Loucy (cell line): ENCODE results near the gene WDR46.
A peak's percentile ranks its signal among the peaks of the same experiment; 100 is the strongest.

ENCODE experiments used
- H2AFZ ChIP-seq: fragments of 200-600 bp; sonication (generic); 2 replicates; pipeline ENCODE4 v1.6.0; 2016; ENCODE audit warnings: antibody characterized with exemption, mild to moderate bottlenecking, low read length, moderate library complexity
- H3F3A ChIP-seq: fragments of 200-600 bp; 2 replicates; pipeline ENCODE4 v1.6.0; 2016; ENCODE audit warnings: antibody characterized with exemption, low read depth, mild to moderate bottlenecking
- H3K27me3 ChIP-seq: fragments of 200-600 bp; sonication (generic); 2 replicates; pipeline ENCODE4 v1.6.1; 2014; ENCODE audit warnings: low read length, mild to moderate bottlenecking; ENCODE audit not compliant: insufficient read depth, poor library complexity, severe bottlenecking
- H3K36me3 ChIP-seq: fragments of 200-600 bp; sonication (generic); 2 replicates; pipeline ENCODE4 v1.6.1; 2016; ENCODE audit warnings: low read length; ENCODE audit not compliant: insufficient read depth
- H3K4me1 ChIP-seq: fragments of 200-600 bp; sonication (generic); 2 replicates; pipeline ENCODE4 v1.5.1; 2014; ENCODE audit warnings: low read length, mild to moderate bottlenecking; ENCODE audit not compliant: insufficient read depth, poor library complexity, severe bottlenecking
- H3K4me2 ChIP-seq: fragments of 200-600 bp; sonication (generic); 2 replicates; pipeline ENCODE4 v1.6.0; 2014; ENCODE audit warnings: antibody characterized with exemption, low read length, low read depth, mild to moderate bottlenecking; ENCODE audit not compliant: poor library complexity, severe bottlenecking
- H3K4me3 ChIP-seq: fragments of 200-600 bp; sonication (generic); 2 replicates; pipeline ENCODE4 v1.5.1; 2014; ENCODE audit warnings: low read length, mild to moderate bottlenecking, mixed read lengths; ENCODE audit not compliant: poor library complexity, severe bottlenecking
- H3K79me2 ChIP-seq: fragments of 200-600 bp; sonication (generic); 2 replicates; pipeline ENCODE4 v1.6.1; 2014; ENCODE audit warnings: low read length; ENCODE audit not compliant: insufficient read depth
- H3K9ac ChIP-seq: fragments of 200-600 bp; sonication (generic); 2 replicates; pipeline ENCODE4 v1.6.0; 2014; ENCODE audit warnings: mild to moderate bottlenecking, low read depth, low read length, moderate library complexity; ENCODE audit not compliant: poor library complexity, severe bottlenecking
- H3K9me2 ChIP-seq: fragments of 200-600 bp; sonication (generic); replicated peaks from 2 replicates; pipeline ENCODE4 v1.6.1; 2016; ENCODE audit warnings: low read depth, low read length, mixed read lengths
- H3K9me3 ChIP-seq: fragments of 200-600 bp; sonication (generic); 2 replicates; pipeline ENCODE4 v1.6.1; 2014; ENCODE audit warnings: mild to moderate bottlenecking, antibody characterized with exemption, low read length, low read depth; ENCODE audit not compliant: insufficient read depth
- H4K20me1 ChIP-seq: fragments of 200-600 bp; sonication (generic); 2 replicates; pipeline ENCODE4 v1.6.0; 2014; ENCODE audit warnings: antibody characterized with exemption, low read length, mild to moderate bottlenecking; ENCODE audit not compliant: insufficient read depth, poor library complexity, severe bottlenecking
- EZH2phosphoT487 ChIP-seq: fragments of 200-600 bp; IDR thresholded peaks from 2 replicates; pipeline ENCODE4 v1.6.1; 2018; ENCODE audit warnings: antibody characterized with exemption, mild to moderate bottlenecking, moderate library complexity, borderline replicate concordance
- TF ChIP-seq, protein P1 (sequence below): fragments of 200-600 bp; sonication (generic); conservative IDR thresholded peaks from 2 replicates; pipeline ENCODE4 v1.5.1; 2014; ENCODE audit warnings: mild to moderate bottlenecking, antibody characterized with exemption, low read length

Gene WDR46

GRCh38 chr6:33279971-33280511, 9.0 kb downstream of the WDR46 start:
- no peak overlapping the region for H3K4me3 ChIP-seq
- peaks cover 28% of the 10 kb centered on the region; the same call in 1 of the 2 replicates for H3K36me3 ChIP-seq
- peaks cover 10% of the 10 kb centered on the region; the same call in 1 of the 2 replicates for H3F3A ChIP-seq
- H2AFZ ChIP-seq: no peak overlapping the region
- H3K9me2 ChIP-seq: no peaks in the 10 kb centered on the region
- TF ChIP-seq EZH2phosphoT487: no peak
- TF ChIP-seq, protein P1, sequence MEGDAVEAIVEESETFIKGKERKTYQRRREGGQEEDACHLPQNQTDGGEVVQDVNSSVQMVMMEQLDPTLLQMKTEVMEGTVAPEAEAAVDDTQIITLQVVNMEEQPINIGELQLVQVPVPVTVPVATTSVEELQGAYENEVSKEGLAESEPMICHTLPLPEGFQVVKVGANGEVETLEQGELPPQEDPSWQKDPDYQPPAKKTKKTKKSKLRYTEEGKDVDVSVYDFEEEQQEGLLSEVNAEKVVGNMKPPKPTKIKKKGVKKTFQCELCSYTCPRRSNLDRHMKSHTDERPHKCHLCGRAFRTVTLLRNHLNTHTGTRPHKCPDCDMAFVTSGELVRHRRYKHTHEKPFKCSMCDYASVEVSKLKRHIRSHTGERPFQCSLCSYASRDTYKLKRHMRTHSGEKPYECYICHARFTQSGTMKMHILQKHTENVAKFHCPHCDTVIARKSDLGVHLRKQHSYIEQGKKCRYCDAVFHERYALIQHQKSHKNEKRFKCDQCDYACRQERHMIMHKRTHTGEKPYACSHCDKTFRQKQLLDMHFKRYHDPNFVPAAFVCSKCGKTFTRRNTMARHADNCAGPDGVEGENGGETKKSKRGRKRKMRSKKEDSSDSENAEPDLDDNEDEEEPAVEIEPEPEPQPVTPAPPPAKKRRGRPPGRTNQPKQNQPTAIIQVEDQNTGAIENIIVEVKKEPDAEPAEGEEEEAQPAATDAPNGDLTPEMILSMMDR: peak; percentile 75
- H4K20me1 ChIP-seq: peaks cover 17% of the 10 kb centered on the region
- no peaks in the 10 kb centered on the region for H3K9me3 ChIP-seq
- H3K4me2 ChIP-seq: no peak overlapping the region
- H3K4me1 ChIP-seq: peaks cover 9% of the 10 kb centered on the region
- no peaks in the 10 kb centered on the region for H3K27me3 ChIP-seq
- H3K9ac ChIP-seq: no peak overlapping the region
- peaks cover 17% of the 10 kb centered on the region for H3K79me2 ChIP-seq

- TF ChIP-seq, protein P1: no peak
- no peak for TF ChIP-seq EZH2phosphoT487
- Histone ChIP-seq H3K9me3 (no peaks in the 10 kb centered on the region), H4K20me1 (peaks cover 25% of the 10 kb centered on the region), H3K9me2 (no peaks in the 10 kb centered on the region), H3K4me3 (no peak overlapping the region), H3K27me3 (no peaks in the 10 kb centered on the region), H3K4me1 (peaks cover 17% of the 10 kb centered on the region), H3K4me2 (no peak overlapping the region), H3K36me3 (peaks cover 36% of the 10 kb centered on the region; the same call in 1 of the 2 replicates), H3F3A (peaks cover 10% of the 10 kb centered on the region; the same call in 1 of the 2 replicates), H3K79me2 (peaks cover 25% of the 10 kb centered on the region), H2AFZ (no peak overlapping the region), H3K9ac (no peak overlapping the region)
These were observed 9.8 kb downstream of the WDR46 start for GRCh38 chr6:33279257-33279695.

- Histone ChIP-seq H3K36me3 (peaks cover 40% of the 10 kb centered on the region), H3K9me2 (no peaks in the 10 kb centered on the region), H3K4me1 (peaks cover 20% of the 10 kb centered on the region), H4K20me1 (peaks cover 29% of the 10 kb centered on the region), H3F3A (peaks cover 10% of the 10 kb centered on the region; the same call in 1 of the 2 replicates), H2AFZ (no peak overlapping the region), H3K79me2 (peaks cover 30% of the 10 kb centered on the region), H3K4me2 (no peak overlapping the region), H3K9ac (no peak overlapping the region), H3K27me3 (no peaks in the 10 kb centered on the region), H3K9me3 (no peaks in the 10 kb centered on the region), H3K4me3 (no peak overlapping the region)
- TF ChIP-seq EZH2phosphoT487: no peak
- TF ChIP-seq, protein P1: no peak
These were observed 10.2 kb downstream of the WDR46 start for GRCh38 chr6:33278810-33279209.
